AG09319 (cell line): Measurements from ENCODE around the gene GSK3B.

ENCODE experiments used
- DNase-seq: peaks from one replicate; pipeline ENCODE4 v3.0.0-alpha.2; 2010; ENCODE audit warnings: low read depth; ENCODE audit errors: extremely low read depth
- CTCF ChIP-seq: IDR thresholded peaks from 2 replicates; pipeline ENCODE4 v1.5.1; 2011; ENCODE audit warnings: low read depth, mild to moderate bottlenecking, inconsistent platforms, low read length, moderate library complexity

Gene GSK3B

GRCh38 chr3:119883461-119884160 lies 210.6 kb downstream of the GSK3B start:
- DNase-seq = no peak

GRCh38 chr3:119880966-119881365 lies 213.3 kb downstream of the GSK3B start:
- no peak for TF ChIP-seq CTCF
- DNase-seq = no peak

More at GRCh38 chr3:119883461-119884160, 210.6 kb downstream of the GSK3B start:
- TF ChIP-seq CTCF = no peak

- TF ChIP-seq CTCF = no peak
- no peak for DNase-seq
Measured at GRCh38 chr3:119873646-119874045, 220.6 kb downstream of the GSK3B start.

GRCh38 chr3:119872773-119873172 lies 221.5 kb downstream of the GSK3B start:
- TF ChIP-seq CTCF = no peak

GRCh38 chr3:119871571-119871970 lies 222.7 kb downstream of the GSK3B start:
- TF ChIP-seq CTCF = no peak
- DNase-seq = no peak

More at GRCh38 chr3:119872773-119873172, 221.5 kb downstream of the GSK3B start:
- DNase-seq = no peak

- no peak for DNase-seq
Measured at GRCh38 chr3:119870512-119870911, 223.7 kb downstream of the GSK3B start.

More at GRCh38 chr3:119870512-119870911, 223.7 kb downstream of the GSK3B start:
- TF ChIP-seq CTCF = no peak
